Activated T-cell treated with anti-CD3 and anti-CD28 coated beads, Interleukin-2, amount 50 U/mL, for 24 hours (primary cell): ENCODE data around the gene OR2S2.
"Not testable (repeated sequence)": the region's sequence is repeated elsewhere in the genome, so short reads cannot be mapped to it uniquely, and the experiment has no call there.

Experiments
- DNase-seq: peaks from one replicate; pipeline ENCODE4 v3.0.0-alpha.2; 2020
- H3K27ac Mint-ChIP-seq: 2 replicates; pipeline ENCODE4 v1.8.0; 2020; ENCODE audit warnings: mild to moderate bottlenecking, mixed read lengths
- H3K27me3 Mint-ChIP-seq: 2 replicates; pipeline ENCODE4 v1.8.0; 2020; ENCODE audit warnings: mixed read lengths
- H3K36me3 Mint-ChIP-seq: 2 replicates; pipeline ENCODE4 v1.8.0; 2020; ENCODE audit warnings: low read depth, mixed read lengths
- H3K4me1 Mint-ChIP-seq: 2 replicates; pipeline ENCODE4 v1.8.0; 2020; ENCODE audit warnings: low read depth, mixed read lengths
- H3K4me3 Mint-ChIP-seq: 2 replicates; pipeline ENCODE4 v1.8.0; 2020; ENCODE audit warnings: mild to moderate bottlenecking, moderate library complexity, mixed read lengths
- H3K9me3 Mint-ChIP-seq: 2 replicates; pipeline ENCODE4 v1.8.0; 2020; ENCODE audit warnings: mixed read lengths

OR2S2 gene

GRCh38 chr9:35945341-35946018 is 12.5 kb downstream of the OR2S2 start:
- Mint-ChIP-seq H3K9me3 (no peaks in the 10 kb centered on the region), H3K4me3 (no peak overlapping the region), H3K27ac (no peak overlapping the region), H3K27me3 (no peaks in the 10 kb centered on the region), H3K36me3 (no peaks in the 10 kb centered on the region), H3K4me1 (peaks cover 53% of the 10 kb centered on the region)
- DNase-seq: peak; percentile 72

- Mint-ChIP-seq H3K27ac (no peak overlapping the region), H3K4me3 (no peak overlapping the region), H3K36me3 (no peaks in the 10 kb centered on the region), H3K27me3 (no peaks in the 10 kb centered on the region), H3K9me3 (no peaks in the 10 kb centered on the region), H3K4me1 (peaks cover 59% of the 10 kb centered on the region)
- DNase-seq: no peak
Observed at GRCh38 chr9:35944841-35945240, 13.1 kb downstream of the OR2S2 start.

- Mint-ChIP-seq H3K36me3 (no peaks in the 10 kb centered on the region), H3K27me3 (no peaks in the 10 kb centered on the region), H3K9me3 (no peaks in the 10 kb centered on the region), H3K4me3 (no peak overlapping the region), H3K27ac (no peak overlapping the region), H3K4me1 (peaks cover 63% of the 10 kb centered on the region)
- DNase-seq: no peak
Observed at GRCh38 chr9:35944173-35944572, 13.8 kb downstream of the OR2S2 start.

- Mint-ChIP-seq H3K27ac (no peak overlapping the region), H3K9me3 (peaks cover 2% of the 10 kb centered on the region), H3K27me3 (no peaks in the 10 kb centered on the region), H3K4me3 (no peak overlapping the region), H3K4me1 (peaks cover 73% of the 10 kb centered on the region), H3K36me3 (no peaks in the 10 kb centered on the region)
- DNase-seq: no peak
Observed at GRCh38 chr9:35942286-35942685, 15.7 kb downstream of the OR2S2 start.

GRCh38 chr9:35940458-35941407 is 17.2 kb downstream of the OR2S2 start:
- peak overlapping the region; percentile 75 for H3K27ac Mint-ChIP-seq
- H3K27me3 Mint-ChIP-seq: no peaks in the 10 kb centered on the region
- H3K9me3 Mint-ChIP-seq: peaks cover 7% of the 10 kb centered on the region
- no peak for DNase-seq
- peaks cover 74% of the 10 kb centered on the region for H3K4me1 Mint-ChIP-seq
- no peaks in the 10 kb centered on the region for H3K36me3 Mint-ChIP-seq
- peak overlapping the region; percentile 11 for H3K4me3 Mint-ChIP-seq

- Mint-ChIP-seq H3K27ac (peak overlapping the region; percentile 22), H3K27me3 (no peaks in the 10 kb centered on the region), H3K4me3 (no peak overlapping the region), H3K4me1 (peaks cover 65% of the 10 kb centered on the region), H3K9me3 (peaks cover 7% of the 10 kb centered on the region), H3K36me3 (no peaks in the 10 kb centered on the region)
- DNase-seq: no peak
Observed at GRCh38 chr9:35939679-35940250, 18.2 kb downstream of the OR2S2 start.

- Mint-ChIP-seq H3K9me3 (peaks cover 7% of the 10 kb centered on the region), H3K36me3 (no peaks in the 10 kb centered on the region), H3K27me3 (no peaks in the 10 kb centered on the region), H3K4me1 (peaks cover 59% of the 10 kb centered on the region), H3K27ac (no peak overlapping the region), H3K4me3 (no peak overlapping the region)
- DNase-seq: no peak
Observed at GRCh38 chr9:35938474-35939356, 19.2 kb downstream of the OR2S2 start.

- Mint-ChIP-seq H3K27me3 (no peaks in the 10 kb centered on the region), H3K9me3 (peaks cover 7% of the 10 kb centered on the region), H3K36me3 (no peaks in the 10 kb centered on the region), H3K4me3 (no peak overlapping the region), H3K27ac (no peak overlapping the region), H3K4me1 (peaks cover 61% of the 10 kb centered on the region)
- DNase-seq: no peak
Observed at GRCh38 chr9:35937227-35937626, 20.7 kb downstream of the OR2S2 start.

- H3K9me3 Mint-ChIP-seq: peaks cover 7% of the 10 kb centered on the region
- H3K27ac Mint-ChIP-seq: no peak overlapping the region
- no peaks in the 10 kb centered on the region for H3K36me3 Mint-ChIP-seq
Observed at GRCh38 chr9:35935755-35936509, 22.0 kb downstream of the OR2S2 start.

GRCh38 chr9:35935261-35935660 is 22.7 kb downstream of the OR2S2 start:
- Mint-ChIP-seq H3K4me1 (peaks cover 47% of the 10 kb centered on the region), H3K4me3 (no peak overlapping the region), H3K27me3 (no peaks in the 10 kb centered on the region), H3K36me3 (no peaks in the 10 kb centered on the region), H3K27ac (no peak overlapping the region), H3K9me3 (peaks cover 7% of the 10 kb centered on the region)
- DNase-seq: no peak

More at GRCh38 chr9:35935755-35936509, 22.0 kb downstream of the OR2S2 start:
- H3K27me3 Mint-ChIP-seq: no peaks in the 10 kb centered on the region
- DNase-seq: no peak
- peaks cover 51% of the 10 kb centered on the region for H3K4me1 Mint-ChIP-seq
- H3K4me3 Mint-ChIP-seq: no peak overlapping the region

GRCh38 chr9:35934069-35934468 is 23.9 kb downstream of the OR2S2 start:
- H3K27me3 Mint-ChIP-seq, H3K4me3 Mint-ChIP-seq, DNase-seq, H3K36me3 Mint-ChIP-seq, H3K9me3 Mint-ChIP-seq: not testable (repeated sequence)
- peak overlapping the region; percentile 8 for H3K27ac Mint-ChIP-seq
- peaks cover 36% of the 10 kb centered on the region for H3K4me1 Mint-ChIP-seq

- Mint-ChIP-seq H3K27me3 (no peaks in the 10 kb centered on the region), H3K4me1 (peaks cover 31% of the 10 kb centered on the region), H3K4me3 (no peak overlapping the region), H3K36me3 (no peaks in the 10 kb centered on the region), H3K9me3 (peaks cover 7% of the 10 kb centered on the region), H3K27ac (peak overlapping the region; percentile 8)
- DNase-seq: no peak
Observed at GRCh38 chr9:35933550-35934067, 24.3 kb downstream of the OR2S2 start.

GRCh38 chr9:35932735-35933134 is 25.2 kb downstream of the OR2S2 start:
- DNase-seq: no peak

More at GRCh38 chr9:35932735-35933134, 25.2 kb downstream of the OR2S2 start:
- no peak overlapping the region for H3K27ac Mint-ChIP-seq
- peaks cover 24% of the 10 kb centered on the region for H3K4me1 Mint-ChIP-seq
- peaks cover 7% of the 10 kb centered on the region for H3K9me3 Mint-ChIP-seq
- H3K4me3 Mint-ChIP-seq: no peak overlapping the region
- no peaks in the 10 kb centered on the region for H3K36me3 Mint-ChIP-seq
- no peaks in the 10 kb centered on the region for H3K27me3 Mint-ChIP-seq
